Endometrium (tissue), 2 donors: Measurements from ENCODE around the gene NTM.
"Not testable (repeated sequence)": the region's sequence is repeated elsewhere in the genome, so short reads cannot be mapped to it uniquely, and the experiment has no call there.

ENCODE experiments used
- FAIRE-seq: peaks from 2 replicates; lab custom pipeline; 2012; peaks lifted over from hg19 to GRCh38; lab: Jason Lieb, UNC
- donor health status: control.
- donor health status: control.

Gene NTM

GRCh38 chr11:132319419-132319818 lies 949.0 kb downstream of the NTM start:
- FAIRE-seq = not testable (repeated sequence)

GRCh38 chr11:132330515-132330914 lies 960.1 kb downstream of the NTM start:
- no peak for FAIRE-seq

DNA sequence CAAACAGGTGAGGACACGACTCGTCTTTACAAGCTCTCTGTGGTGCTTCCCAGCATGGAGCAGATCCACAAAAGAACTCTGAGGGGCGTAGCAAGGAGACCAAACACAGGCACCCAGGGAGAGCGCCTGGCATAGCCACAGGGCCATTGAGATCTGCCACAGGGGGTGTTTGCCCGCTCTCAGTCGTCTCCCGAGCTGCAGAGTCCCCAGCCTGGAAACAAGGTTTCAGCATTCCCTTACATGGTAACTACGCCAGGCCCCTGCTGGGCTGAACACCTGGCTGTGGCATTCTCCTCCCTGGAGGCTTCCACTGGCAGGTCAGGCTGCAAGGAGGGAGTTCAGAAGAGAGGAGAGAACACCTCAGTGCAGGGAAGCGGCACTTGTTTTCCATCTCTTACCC lies 962.1 kb downstream of the NTM start:
- FAIRE-seq = no peak

DNA sequence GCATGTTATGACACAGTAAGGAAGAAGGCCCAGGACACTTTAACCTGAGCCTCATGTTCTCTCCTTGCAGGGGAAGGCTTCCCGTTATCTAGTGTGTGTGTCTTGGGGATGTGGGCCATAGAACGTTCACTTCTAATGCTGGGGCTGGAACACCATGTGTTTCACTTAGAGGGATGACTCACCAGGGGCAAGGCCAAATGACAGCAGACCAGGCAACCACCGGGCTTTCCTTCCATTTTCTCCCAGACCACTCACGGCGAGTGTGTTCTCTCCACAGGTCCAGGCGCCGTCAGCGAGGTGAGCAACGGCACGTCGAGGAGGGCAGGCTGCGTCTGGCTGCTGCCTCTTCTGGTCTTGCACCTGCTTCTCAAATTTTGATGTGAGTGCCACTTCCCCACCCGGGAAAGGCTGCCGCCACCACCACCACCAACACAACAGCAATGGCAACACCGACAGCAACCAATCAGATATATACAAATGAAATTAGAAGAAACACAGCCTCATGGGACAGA lies 964.4 kb downstream of the NTM start:
- no peak for FAIRE-seq

DNA sequence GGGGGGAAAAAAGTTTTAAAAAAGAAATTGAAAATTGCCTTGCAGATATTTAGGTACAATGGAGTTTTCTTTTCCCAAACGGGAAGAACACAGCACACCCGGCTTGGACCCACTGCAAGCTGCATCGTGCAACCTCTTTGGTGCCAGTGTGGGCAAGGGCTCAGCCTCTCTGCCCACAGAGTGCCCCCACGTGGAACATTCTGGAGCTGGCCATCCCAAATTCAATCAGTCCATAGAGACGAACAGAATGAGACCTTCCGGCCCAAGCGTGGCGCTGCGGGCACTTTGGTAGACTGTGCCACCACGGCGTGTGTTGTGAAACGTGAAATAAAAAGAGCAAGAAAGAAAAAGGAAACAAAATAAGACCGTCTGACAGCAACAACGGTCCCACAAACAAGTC lies 964.9 kb downstream of the NTM start:
- no peak for FAIRE-seq

DNA sequence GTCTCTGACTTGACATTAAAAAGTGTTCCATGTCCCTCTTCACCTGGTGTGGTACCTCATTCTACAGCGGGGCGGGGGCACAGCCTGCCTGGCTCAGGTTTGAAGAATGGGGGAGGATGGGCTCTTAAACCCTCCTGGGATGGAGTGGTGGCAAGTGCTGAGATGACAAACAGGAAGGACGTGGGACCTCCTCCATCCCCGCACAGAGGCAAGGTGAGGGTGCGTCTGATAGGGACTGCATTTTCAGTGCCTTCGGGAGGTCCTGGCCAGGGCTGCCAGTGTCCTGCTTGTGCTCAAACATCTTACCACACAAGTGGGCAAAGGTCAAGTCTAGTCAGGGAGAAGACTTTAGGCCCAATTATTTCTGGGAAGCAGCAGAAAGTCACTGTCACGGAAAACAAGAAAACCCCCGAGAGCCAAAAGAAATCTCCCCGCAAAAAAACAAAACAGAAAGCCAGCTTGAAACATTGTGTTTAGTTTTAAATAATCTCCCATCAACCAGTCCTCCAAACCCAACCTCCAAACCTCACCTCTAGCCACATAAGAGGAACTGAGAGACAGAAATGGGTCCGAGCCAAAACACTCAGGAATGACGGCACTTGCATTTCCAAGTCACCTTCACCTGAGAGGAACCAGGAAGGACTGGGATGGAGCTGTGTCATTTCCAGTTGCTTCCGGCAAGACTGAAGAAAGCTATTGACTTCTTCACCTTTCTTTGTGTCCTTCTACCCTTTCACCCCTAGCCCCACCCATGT lies 966.5 kb downstream of the NTM start:
- no peak for FAIRE-seq

DNA sequence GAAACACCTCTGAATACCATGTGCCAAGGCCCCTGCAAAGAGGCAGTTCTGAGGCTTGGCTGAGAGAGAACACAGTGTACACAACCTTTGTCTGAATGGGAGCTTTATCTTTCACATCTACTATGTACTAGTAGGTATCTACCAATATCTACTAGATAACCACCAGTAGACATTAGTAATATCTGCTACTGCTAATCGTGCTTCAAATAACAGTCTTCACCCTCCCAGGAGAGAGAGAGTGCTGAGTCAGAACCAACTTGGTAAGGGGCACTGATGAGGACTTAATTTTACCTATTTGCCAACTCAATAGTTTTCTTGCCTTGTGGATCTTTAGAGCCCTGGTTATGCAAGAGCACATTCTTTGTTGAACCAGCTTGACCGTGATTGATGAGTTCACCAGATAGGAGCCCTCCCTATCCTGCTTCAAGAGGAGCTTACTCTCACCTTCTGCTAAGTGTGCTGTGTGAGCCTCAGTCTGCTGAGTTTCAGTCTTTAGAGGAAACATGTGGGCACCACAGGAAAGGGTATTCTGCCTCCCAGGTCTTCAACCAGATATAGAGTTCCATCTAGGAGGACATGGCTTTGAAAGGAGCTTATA lies 967.5 kb downstream of the NTM start:
- no peak for FAIRE-seq

GRCh38 chr11:132342408-132342807 lies 972.0 kb downstream of the NTM start:
- no peak for FAIRE-seq

DNA sequence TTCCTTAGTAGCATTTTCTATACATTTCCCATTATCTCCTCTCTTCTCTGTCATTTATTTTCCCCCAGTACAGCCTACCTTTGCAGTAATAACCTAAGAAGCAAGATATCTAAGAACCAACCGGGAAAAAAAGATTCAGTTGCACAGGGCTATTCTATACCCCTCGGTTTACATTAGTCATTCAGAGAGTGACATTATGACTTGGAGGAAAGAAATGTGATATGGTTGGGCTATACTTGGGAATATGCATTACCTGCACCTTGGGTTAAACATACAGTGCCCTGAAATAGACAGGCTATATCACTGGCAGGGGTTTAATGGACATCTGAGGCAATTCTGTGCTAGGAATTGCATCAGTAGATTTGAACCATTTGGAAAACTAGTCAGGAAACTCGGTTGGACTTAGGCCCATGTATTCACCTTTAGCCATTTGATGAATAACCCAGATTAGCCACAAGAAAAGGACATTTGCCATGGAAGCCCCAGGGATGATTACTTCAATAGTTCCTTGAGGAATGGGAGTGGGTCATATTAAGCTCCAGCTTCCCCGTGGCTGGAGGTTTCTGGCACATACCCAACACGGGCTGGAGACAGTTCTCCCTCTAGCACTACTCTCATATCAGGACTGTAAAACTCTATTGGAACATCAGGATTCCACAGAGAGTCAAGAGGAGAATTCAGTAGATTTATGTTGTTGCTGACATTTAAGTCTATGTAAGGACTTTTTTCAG lies 973.2 kb downstream of the NTM start:
- no peak for FAIRE-seq

- FAIRE-seq = no peak
Measured at GRCh38 chr11:132346558-132347148, 976.2 kb downstream of the NTM start.

DNA sequence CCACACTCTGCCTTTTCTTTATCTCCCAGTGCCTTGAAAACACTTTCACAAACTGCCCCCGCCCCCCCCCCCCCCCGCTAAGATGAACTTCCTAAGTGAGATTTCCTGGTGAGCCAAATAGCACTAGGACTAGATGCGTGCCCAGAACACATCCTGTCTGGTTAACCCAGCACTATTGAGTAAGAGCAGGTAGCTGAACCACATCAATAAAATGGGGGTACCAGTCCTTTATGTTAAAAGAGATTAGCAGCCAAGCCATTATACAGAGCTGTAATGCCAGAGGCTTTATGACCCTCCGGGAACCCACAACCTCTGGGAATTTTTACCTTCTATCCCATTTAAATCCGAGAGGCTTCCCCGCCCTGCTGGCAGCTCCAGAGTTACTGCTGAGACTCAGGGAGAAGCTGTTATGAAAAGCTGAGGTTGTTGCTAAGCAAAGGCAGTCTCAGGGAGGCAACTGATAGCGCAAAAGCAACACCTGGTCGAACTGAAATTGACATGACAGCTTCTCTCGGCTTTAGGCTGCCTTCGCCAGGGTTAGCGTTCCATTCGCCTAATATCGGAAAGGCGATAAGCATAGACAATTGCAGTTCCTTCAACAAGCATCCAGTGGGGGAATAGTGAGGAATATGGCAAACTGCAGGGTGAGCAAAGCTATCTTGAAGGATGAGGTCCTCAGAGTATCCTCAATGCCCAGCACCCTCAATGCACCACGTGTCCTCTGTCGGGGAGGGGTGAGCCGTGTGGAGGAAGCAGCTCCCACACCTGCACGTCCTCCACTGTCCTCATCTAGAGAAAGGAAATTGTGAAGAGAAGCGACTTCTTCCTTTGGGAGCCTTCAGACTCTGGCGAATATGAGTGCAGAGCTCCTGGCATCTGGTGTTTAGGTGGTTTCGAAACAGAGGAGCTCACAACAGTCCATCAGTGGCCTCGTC lies 977.0 kb downstream of the NTM start:
- no peak for FAIRE-seq

DNA sequence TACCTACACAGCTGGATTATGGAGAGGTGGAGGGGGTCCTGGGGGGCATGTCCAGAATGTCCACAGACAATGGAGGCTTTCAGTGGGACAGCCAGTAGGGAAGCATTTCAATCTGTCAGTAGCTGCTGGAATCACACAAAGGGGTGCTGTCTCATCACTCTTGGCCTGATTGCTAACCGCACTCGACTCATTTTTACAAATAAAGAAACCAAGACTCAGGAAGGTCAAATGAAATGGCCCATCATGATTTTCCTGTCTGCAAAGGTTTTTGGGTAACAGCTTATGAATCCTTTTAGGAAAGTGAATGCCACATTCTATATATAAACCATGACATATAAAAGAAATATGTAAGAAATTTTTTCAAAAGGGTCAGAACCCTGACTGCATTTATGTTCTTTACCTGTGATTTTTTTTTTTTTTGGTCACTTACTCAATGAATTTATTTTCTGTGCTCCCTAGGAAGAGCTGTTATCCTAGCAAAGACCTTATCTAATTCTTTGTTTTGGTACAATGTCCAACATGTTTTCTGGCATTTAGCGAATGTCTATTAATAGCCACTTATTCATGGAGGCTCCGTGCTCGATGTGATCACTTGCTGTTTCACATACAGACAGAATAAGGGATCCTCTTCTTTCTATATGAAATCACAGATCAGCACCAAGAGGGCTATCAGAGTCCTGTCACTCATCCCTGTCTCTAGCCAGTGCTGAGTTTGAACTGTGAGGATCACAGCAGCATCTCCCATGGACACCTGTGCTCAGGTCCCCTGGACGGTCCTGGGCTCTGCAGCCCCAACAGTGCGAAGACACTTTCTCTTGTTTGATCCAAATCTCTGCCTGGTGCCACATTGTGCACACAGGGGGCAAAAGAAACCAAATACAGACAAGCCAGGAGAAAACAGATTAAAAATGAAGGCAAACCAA lies 979.7 kb downstream of the NTM start:
- no peak for FAIRE-seq

DNA sequence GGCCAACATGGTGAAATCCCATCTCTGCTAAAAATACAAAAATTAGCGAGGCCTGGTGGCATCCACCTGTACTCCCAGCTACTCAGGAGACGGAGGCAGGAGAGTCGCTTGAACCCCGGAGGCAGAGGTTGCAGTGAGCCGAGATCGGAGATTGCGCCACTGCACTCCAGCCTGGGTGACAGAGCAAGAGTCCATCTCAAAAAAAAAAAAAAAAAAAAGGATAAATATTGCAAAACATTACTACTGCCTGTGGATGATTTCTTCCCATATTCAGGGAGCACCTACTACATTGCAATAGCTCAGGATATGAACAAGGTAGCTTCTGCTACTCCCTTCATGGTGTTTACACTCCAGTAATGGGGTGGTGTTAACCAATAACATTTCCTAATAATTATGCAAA lies 980.6 kb downstream of the NTM start:
- no peak for FAIRE-seq

DNA sequence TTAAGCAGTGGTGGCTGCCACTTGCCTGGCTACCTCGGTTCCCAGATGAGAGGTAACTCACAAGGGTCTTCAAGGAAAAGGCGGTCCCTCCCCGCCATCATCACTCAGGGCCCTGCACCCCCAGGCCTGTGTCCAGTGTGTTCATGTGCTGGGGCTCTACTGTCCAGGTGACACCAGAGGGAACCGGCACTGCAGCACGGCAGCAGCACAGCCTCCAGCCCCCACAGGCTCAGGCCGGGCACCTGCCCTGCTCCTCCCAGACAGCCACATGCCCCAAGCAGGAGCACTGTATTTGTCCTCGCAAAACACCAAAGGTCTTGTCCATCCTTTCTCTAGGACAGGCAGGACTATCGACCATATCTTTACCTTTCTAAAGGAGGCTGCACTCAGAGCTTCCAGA lies 982.1 kb downstream of the NTM start:
- FAIRE-seq = no peak

GRCh38 chr11:132353255-132353654 lies 982.8 kb downstream of the NTM start:
- no peak for FAIRE-seq

- FAIRE-seq = no peak
Measured at GRCh38 chr11:132357811-132358572, 987.6 kb downstream of the NTM start.

- no peak for FAIRE-seq
Measured at GRCh38 chr11:132358573-132358953, 988.1 kb downstream of the NTM start.

- no peak for FAIRE-seq
Measured at GRCh38 chr11:132361011-132361550, 990.7 kb downstream of the NTM start.

- FAIRE-seq = no peak
Measured at GRCh38 chr11:132365650-132366049, 995.2 kb downstream of the NTM start.

DNA sequence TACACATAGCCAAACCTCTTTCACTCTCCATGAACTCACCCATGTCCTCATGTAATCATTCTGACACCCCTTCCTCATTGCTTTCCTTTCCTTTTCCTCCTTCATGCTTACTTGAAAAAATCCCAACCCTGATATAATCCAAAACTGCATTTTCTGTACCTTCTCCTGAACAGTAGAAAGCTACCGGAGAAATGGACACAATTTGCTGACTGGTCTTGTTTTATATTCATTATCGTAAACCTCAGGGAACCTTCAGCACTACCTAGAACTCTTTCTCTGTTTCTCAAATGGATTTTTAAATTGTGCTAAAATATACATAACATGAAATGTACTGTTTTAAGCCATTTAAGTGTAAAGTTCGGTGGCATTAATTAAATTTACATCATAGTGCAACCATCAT lies 996.9 kb downstream of the NTM start:
- no peak for FAIRE-seq
